Epithelial cell of proximal tubule (primary cell): ENCODE data around the gene RNF215. TPM values are rescaled to one million over a fixed set of nuclear protein-coding genes. Genes with fewer than 3 reads are reported as not detected.
"Not testable (repeated sequence)": the region's sequence is repeated elsewhere in the genome, so short reads cannot be mapped to it uniquely, and the experiment has no call there.

ENCODE experiments used
- DNase-seq: peaks from one replicate; pipeline ENCODE4 v3.0.0-alpha.2; 2011; ENCODE audit warnings: low read depth
- H3K4me3 ChIP-seq: 2 replicates; pipeline ENCODE4 v1.5.1; 2011; ENCODE audit warnings: low read depth, mild to moderate bottlenecking, low read length
- total RNA-seq: library from RNA; depleted of rRNA; stranded (reverse); fragments of >200 nt; gene quantifications from 2 replicates; pipeline ENCODE4 v1.2.3, GENCODE V29; 2015
- TF ChIP-seq, protein P1 (sequence below): conservative IDR thresholded peaks from 2 replicates; pipeline ENCODE4 v1.5.1; 2012; ENCODE audit warnings: low read depth, mild to moderate bottlenecking, low read length

RNF215 gene
- total RNA-seq, 1 donor from 2014 or later: 28.0 TPM

GRCh38 chr22:30344447-30345200 lies 42.6 kb downstream of the RNF215 start:
- TF ChIP-seq, protein P1, sequence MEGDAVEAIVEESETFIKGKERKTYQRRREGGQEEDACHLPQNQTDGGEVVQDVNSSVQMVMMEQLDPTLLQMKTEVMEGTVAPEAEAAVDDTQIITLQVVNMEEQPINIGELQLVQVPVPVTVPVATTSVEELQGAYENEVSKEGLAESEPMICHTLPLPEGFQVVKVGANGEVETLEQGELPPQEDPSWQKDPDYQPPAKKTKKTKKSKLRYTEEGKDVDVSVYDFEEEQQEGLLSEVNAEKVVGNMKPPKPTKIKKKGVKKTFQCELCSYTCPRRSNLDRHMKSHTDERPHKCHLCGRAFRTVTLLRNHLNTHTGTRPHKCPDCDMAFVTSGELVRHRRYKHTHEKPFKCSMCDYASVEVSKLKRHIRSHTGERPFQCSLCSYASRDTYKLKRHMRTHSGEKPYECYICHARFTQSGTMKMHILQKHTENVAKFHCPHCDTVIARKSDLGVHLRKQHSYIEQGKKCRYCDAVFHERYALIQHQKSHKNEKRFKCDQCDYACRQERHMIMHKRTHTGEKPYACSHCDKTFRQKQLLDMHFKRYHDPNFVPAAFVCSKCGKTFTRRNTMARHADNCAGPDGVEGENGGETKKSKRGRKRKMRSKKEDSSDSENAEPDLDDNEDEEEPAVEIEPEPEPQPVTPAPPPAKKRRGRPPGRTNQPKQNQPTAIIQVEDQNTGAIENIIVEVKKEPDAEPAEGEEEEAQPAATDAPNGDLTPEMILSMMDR: no peak
- no peak overlapping the region for H3K4me3 ChIP-seq
- DNase-seq: no peak

GRCh38 chr22:30340911-30341685 lies 46.1 kb downstream of the RNF215 start:
- H3K4me3 ChIP-seq: no peak overlapping the region
- DNase-seq: no peak
- TF ChIP-seq, protein P1: no peak

GRCh38 chr22:30338802-30339201 lies 48.4 kb downstream of the RNF215 start:
- TF ChIP-seq, protein P1: no peak
- no peak for DNase-seq
- no peak overlapping the region for H3K4me3 ChIP-seq

DNA sequence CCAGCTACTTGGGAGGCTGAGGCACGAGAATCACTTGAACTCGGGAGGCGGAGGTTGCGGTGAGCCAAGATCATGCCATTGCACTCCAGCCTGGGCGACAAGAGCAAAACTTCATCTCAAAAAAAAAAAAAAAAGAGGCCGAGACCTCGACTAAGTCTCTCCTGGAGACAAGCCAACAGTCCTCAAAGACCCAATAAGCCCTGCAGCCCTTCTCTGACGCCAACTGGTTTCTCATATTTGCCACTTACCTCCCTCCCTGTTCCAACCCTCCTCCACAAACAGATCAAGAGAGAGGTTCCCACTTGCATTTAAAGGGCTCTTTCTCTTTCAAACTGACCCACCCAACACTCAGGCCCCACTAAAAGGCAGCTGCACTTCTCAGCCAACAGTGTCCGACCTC lies 48.9 kb downstream of the RNF215 start:
- DNase-seq, H3K4me3 ChIP-seq: not testable (repeated sequence)

DNA sequence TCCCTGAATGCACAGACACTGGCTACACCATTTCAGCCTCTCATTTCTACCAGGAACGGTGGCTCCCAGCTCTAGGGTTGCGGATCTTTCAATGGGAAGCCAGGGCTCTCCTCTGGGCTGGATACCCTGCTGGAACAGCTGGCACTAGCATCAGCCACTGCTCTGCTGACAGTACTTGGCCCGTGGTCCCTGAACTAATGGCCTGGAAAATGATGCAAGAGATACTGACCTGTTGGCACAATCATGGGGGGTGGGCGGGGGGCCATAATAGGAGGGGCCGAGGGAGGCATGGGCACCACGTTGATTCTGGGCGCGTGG lies 49.8 kb downstream of the RNF215 start:
- H3K4me3 ChIP-seq: no peak overlapping the region
- TF ChIP-seq, protein P1: no peak
- no peak for DNase-seq

DNA sequence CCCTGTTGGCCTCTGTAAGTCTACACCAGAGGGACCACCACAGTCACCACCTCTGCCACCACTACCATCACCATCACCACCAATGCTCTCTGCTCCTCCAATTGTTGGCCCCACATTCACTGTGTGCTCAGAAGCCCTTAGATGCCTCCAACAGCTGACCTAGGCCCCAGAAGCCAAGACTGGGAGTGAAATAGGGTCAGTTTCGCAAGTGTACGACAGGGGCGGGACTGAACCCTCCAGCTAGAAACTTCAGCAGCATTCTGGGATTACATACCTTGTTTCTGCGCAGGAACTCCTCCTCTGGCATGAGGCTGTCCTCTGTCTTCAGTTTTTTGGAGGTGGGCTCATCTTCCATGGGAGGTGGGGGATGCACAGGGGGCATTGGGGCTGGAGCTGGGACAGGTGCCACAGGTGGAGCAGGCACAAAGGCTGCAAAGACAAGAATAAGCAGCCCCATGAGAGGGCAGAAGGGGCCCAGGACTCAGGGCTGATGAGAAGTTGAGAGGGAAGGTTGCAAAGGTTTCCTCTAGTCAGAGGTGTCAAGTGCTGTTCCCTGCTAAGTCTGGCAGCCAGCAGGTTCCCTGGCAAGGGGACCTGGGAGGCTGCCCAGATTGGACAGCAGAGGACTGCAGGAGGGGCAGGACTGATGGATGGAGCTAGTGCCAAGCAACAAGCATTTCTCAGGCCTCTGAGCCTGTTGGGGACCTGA lies 50.3 kb downstream of the RNF215 start:
- TF ChIP-seq, protein P1: no peak
- no peak for DNase-seq

GRCh38 chr22:30335236-30335635 lies 52.0 kb downstream of the RNF215 start:
- no peak overlapping the region for H3K4me3 ChIP-seq
- no peak for DNase-seq
- TF ChIP-seq, protein P1: no peak

More for the DNA sequence above, 50.3 kb downstream of the RNF215 start:
- H3K4me3 ChIP-seq: no peak overlapping the region
